ENCODE results near the gene SNX15.
A peak's percentile ranks its signal among the peaks of the same experiment; 100 is the strongest.

The SNX15 gene

GRCh38 chr11:65056999-65057398, 29.8 kb downstream of the SNX15 start:
- DNase-seq (ENCODE audit: low read depth), result no peak

GRCh38 chr11:65057526-65057925, 30.3 kb downstream of the SNX15 start:
- no peak for DNase-seq (ENCODE audit: low read depth)

GRCh38 chr11:65058012-65058411, 30.8 kb downstream of the SNX15 start:
- DNase-seq (ENCODE audit: low read depth), result no peak

- DNase-seq (ENCODE audit: low read depth), result no peak
Observed at GRCh38 chr11:65058419-65059054, 31.3 kb downstream of the SNX15 start, which contains the start of gene NAALADL1. Gene NAALADL1 (minus strand): TSS chr11:65058553. CDS start chr11:65058521, 32 bp downstream.

GRCh38 chr11:65059523-65059922, 32.3 kb downstream of the SNX15 start:
- no peak for DNase-seq (ENCODE audit: low read depth)

- no peak for DNase-seq (ENCODE audit: low read depth)
Observed at GRCh38 chr11:65059959-65060824, 33.0 kb downstream of the SNX15 start.

GRCh38 chr11:65060913-65061408, 33.7 kb downstream of the SNX15 start:
- no peak for DNase-seq (ENCODE audit: low read depth)

- DNase-seq (ENCODE audit: low read depth), result no peak
Observed at GRCh38 chr11:65063532-65063931, 36.3 kb downstream of the SNX15 start.

- DNase-seq (ENCODE audit: low read depth), result no peak
Observed at GRCh38 chr11:65064847-65065240, 37.6 kb downstream of the SNX15 start.

GRCh38 chr11:65065851-65066250, 38.6 kb downstream of the SNX15 start:
- no peak for DNase-seq (ENCODE audit: low read depth)

GRCh38 chr11:65066315-65066714, 39.1 kb downstream of the SNX15 start:
- DNase-seq (ENCODE audit: low read depth), result no peak

- no peak for DNase-seq (ENCODE audit: low read depth)
Observed at GRCh38 chr11:65066805-65067291, 39.6 kb downstream of the SNX15 start.

- no peak for DNase-seq (ENCODE audit: low read depth)
Observed at GRCh38 chr11:65067446-65067845, 40.2 kb downstream of the SNX15 start.

GRCh38 chr11:65069217-65069616, 42.0 kb downstream of the SNX15 start:
- no peak for DNase-seq (ENCODE audit: low read depth)

- no peak for DNase-seq (ENCODE audit: low read depth)
Observed at GRCh38 chr11:65071907-65072630, 44.8 kb downstream of the SNX15 start.

- no peak for DNase-seq (ENCODE audit: low read depth)
Observed at GRCh38 chr11:65072631-65072966, 45.4 kb downstream of the SNX15 start.

- DNase-seq (ENCODE audit: low read depth), result no peak
Observed at GRCh38 chr11:65077451-65077850, 50.2 kb downstream of the SNX15 start.

GRCh38 chr11:65078151-65078550, 50.9 kb downstream of the SNX15 start:
- DNase-seq (ENCODE audit: low read depth), result no peak

GRCh38 chr11:65078786-65079342, 51.6 kb downstream of the SNX15 start:
- DNase-seq (ENCODE audit: low read depth), result no peak

- no peak for DNase-seq (ENCODE audit: low read depth)
Observed at GRCh38 chr11:65083134-65083833, 56.0 kb downstream of the SNX15 start.

- DNase-seq (ENCODE audit: low read depth), result peak; percentile 91
Observed at GRCh38 chr11:65083834-65084597, 56.8 kb downstream of the SNX15 start, which contains the start of the genes CDCA5 and ZFPL1. Gene CDCA5 (minus strand): TSS chr11:65084040. CDS start chr11:65083978, 62 bp downstream. Gene ZFPL1 (plus strand): TSS chr11:65084222. CDS start chr11:65084699, 477 bp downstream.
